ENCODE results near the gene AACS.

DNA sequence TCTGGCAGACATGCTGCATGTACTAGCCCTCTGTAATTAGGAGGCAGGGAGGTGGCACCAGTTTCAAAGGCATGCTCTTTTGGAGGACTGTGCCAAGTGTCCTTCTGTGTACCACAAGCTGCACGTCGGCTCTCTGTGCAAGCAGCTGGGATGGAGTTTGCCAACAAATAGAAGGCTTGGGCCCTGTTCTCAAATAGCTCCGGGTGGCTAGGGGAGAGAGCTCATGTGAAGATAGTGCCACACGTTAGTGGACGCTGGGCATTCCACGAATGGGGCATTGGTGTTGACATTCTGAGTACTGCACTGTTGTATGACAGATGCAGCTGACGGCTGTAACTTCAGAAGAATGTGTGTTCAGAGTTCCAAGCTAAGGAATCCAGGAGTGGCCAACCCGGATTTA is 4.4 kb downstream of the AACS start:
- no peak for TF ChIP-seq CTCF (IDR thresholded peaks at IDR 0.05; ENCODE audit: insufficient read depth, low read length)
- no peak for TF ChIP-seq REST (IDR thresholded peaks at IDR 0.05; ENCODE audit: insufficient replicate concordance, low read depth)
- TF ChIP-seq POLR2AphosphoS5 (IDR thresholded peaks at IDR 0.05; ENCODE audit: low read depth): no peak
- TF ChIP-seq SPI1 (IDR thresholded peaks at IDR 0.05; ENCODE audit: borderline replicate concordance, low read depth): no peak

Measured in HL-60 (cell line).